Neutrophil (primary cell): ENCODE results near the gene GNAQ.

ENCODE experiments used
- H3K27ac ChIP-seq: fragments of 200-600 bp; sonication (generic); 2 replicates; pipeline ENCODE4 v1.5.1; 2016; ENCODE audit warnings: mild to moderate bottlenecking, moderate library complexity
- H3K27me3 ChIP-seq: fragments of 200-600 bp; sonication (generic); 2 replicates; pipeline ENCODE4 v1.6.0; 2016; ENCODE audit warnings: mild to moderate bottlenecking
- H3K36me3 ChIP-seq: fragments of 200-600 bp; sonication (generic); 2 replicates; pipeline ENCODE4 v1.5.1; 2017
- H3K4me1 ChIP-seq, 2 experiments: fragments of 200-600 bp in 1 of 2; sonication (generic) in 1 of 2; 1 replicate in 1 of 2; 2 replicates in 1 of 2; pipeline versions ENCODE4 v1.5.1 to v1.6.1; 2013 to 2016; ENCODE audit warnings: low read depth in 1 of 2, low read length in 1 of 2, mild to moderate bottlenecking in 1 of 2, moderate library complexity in 1 of 2; ENCODE audit not compliant: control insufficient read depth in 1 of 2, insufficient read depth in 1 of 2
- H3K4me3 ChIP-seq, 2 experiments: fragments of 200-600 bp in 1 of 2; sonication (generic) in 1 of 2; 1 replicate in 1 of 2; 2 replicates in 1 of 2; pipeline ENCODE4 v1.5.1; 2013 to 2016; ENCODE audit warnings: low read depth in 1 of 2, low read length in 1 of 2, mild to moderate bottlenecking in 1 of 2, moderate library complexity in 1 of 2
- H3K9me3 ChIP-seq: fragments of 200-600 bp; sonication (generic); 2 replicates; pipeline ENCODE4 v1.5.1; 2016
- TF ChIP-seq, protein P1 (sequence below): fragments of 200-600 bp; sonication (generic); IDR thresholded peaks from 2 replicates; pipeline ENCODE4 v1.5.1; 2016; ENCODE audit warnings: antibody characterized with exemption

Gene GNAQ

DNA sequence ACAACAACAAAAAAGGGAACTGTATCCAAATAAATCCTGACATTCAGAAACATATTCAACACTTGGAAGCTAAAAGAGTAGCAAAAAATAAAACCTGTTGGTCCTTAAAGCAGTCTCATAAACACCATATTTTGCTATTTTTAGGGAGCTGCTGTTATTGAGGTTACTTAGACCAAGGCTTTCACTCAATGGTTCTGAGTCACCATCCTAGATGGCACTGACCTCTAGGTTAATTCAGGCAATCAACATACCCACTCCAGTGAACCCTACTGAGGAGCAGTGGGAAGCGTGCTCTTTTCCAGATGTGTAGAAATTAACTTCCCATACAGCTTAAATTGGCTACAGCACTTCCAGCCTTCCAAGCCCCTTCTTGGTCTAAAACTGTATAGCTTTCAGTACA lies 5.2 kb downstream of the GNAQ start:
- Histone ChIP-seq H3K4me3 (peak overlapping the region in 1 of 2 experiments; percentile 8), H3K27me3 (no peaks in the 10 kb centered on the region), H3K4me1 (peaks cover 73 to 86% of the 10 kb centered on the region in 2 experiments), H3K27ac (peak overlapping the region; percentile 37), H3K36me3 (no peaks in the 10 kb centered on the region), H3K9me3 (no peaks in the 10 kb centered on the region)
- TF ChIP-seq, protein P1, sequence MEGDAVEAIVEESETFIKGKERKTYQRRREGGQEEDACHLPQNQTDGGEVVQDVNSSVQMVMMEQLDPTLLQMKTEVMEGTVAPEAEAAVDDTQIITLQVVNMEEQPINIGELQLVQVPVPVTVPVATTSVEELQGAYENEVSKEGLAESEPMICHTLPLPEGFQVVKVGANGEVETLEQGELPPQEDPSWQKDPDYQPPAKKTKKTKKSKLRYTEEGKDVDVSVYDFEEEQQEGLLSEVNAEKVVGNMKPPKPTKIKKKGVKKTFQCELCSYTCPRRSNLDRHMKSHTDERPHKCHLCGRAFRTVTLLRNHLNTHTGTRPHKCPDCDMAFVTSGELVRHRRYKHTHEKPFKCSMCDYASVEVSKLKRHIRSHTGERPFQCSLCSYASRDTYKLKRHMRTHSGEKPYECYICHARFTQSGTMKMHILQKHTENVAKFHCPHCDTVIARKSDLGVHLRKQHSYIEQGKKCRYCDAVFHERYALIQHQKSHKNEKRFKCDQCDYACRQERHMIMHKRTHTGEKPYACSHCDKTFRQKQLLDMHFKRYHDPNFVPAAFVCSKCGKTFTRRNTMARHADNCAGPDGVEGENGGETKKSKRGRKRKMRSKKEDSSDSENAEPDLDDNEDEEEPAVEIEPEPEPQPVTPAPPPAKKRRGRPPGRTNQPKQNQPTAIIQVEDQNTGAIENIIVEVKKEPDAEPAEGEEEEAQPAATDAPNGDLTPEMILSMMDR = no peak

DNA sequence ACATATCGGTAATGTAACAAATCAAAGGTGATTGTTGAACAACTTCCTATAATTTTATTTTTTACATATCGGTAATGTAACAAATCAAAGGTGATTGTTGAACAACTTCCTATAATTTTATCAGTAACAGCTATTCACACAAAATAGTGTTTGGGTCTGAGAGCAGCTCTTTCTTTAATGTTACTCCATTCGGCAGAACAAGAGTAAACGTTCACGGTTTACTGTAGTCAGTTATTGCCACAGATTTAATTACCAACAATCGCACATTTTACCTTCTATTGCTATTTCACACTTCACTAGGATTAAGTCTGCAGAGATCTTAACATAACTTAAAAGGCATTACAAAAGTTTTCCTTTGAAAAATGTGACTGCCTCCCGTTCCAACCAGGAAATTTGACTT lies 6.4 kb downstream of the GNAQ start:
- H3K4me3 ChIP-seq = no peak overlapping the region
- peaks cover 80 to 98% of the 10 kb centered on the region in 2 experiments for H3K4me1 ChIP-seq
- peak overlapping the region; percentile 13 for H3K27ac ChIP-seq
- TF ChIP-seq, protein P1 = no peak
- no peaks in the 10 kb centered on the region for H3K36me3 ChIP-seq
- no peaks in the 10 kb centered on the region for H3K9me3 ChIP-seq
- H3K27me3 ChIP-seq = no peaks in the 10 kb centered on the region

DNA sequence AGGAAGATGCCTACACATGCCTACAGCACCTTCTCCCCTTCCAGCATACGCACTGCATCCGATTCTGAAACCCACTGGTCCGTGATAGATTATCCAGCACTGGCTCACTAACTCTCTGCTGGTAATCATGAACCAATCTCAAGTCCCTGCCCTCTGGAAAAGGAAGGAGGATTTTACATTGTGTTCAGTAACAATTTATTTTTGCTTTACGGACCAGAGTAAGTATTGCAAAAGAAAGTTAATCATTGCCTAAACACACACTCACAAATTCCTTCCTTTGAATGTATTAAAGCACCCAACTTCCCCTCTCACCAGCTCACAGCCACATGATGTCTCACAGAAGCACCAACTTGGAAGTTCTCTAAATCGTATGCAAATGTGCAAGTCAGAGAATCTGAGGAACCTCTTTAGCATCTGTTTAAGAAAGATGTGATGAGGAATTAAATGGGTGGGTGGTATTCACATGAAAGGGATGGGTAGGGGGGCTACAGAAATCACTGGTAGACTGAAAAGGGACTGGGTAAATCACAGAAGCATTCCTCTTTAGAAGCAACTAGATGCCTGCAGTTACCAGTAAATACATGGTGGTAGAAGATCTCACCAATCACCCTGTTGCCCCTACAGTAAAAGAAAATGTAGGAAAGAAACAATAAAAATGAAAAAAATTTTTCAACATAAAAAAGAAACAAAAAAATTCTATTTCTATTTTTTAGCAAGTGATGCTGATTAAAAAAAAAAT lies 8.4 kb downstream of the GNAQ start:
- peak overlapping the region; percentile 41 to 51 for H3K4me3 ChIP-seq
- H3K9me3 ChIP-seq = no peaks in the 10 kb centered on the region
- peaks cover 66 to 94% of the 10 kb centered on the region in 2 experiments for H3K4me1 ChIP-seq
- TF ChIP-seq, protein P1 = no peak
- H3K27me3 ChIP-seq = no peaks in the 10 kb centered on the region
- peak overlapping the region; percentile 86 for H3K27ac ChIP-seq
- no peaks in the 10 kb centered on the region for H3K36me3 ChIP-seq

DNA sequence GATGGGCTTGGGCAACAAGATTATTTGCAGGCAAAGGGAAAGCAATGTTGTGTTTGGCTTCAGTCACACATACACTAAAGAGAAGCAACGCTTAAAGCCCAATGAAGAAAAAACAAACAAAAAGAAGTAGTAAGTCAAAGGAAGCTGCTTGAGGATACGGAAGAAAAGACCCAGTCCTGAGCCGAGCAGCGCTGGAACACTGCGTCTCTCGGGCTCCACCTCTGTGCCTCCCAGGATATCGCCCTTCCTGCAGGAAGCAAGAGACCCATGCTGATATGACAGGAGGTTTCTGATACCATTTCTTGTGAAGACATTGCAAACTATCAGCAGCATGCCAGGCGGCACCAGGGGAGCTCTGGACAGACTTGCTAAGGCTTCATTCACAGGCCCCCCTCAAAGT lies 9.9 kb downstream of the GNAQ start:
- Histone ChIP-seq H3K9me3 (no peaks in the 10 kb centered on the region), H3K4me3 (peak overlapping the region; percentile 37), H3K4me1 (peaks cover 65 to 94% of the 10 kb centered on the region in 2 experiments), H3K27ac (peak overlapping the region; percentile 86), H3K36me3 (no peaks in the 10 kb centered on the region), H3K27me3 (no peaks in the 10 kb centered on the region)
- TF ChIP-seq, protein P1 = no peak

DNA sequence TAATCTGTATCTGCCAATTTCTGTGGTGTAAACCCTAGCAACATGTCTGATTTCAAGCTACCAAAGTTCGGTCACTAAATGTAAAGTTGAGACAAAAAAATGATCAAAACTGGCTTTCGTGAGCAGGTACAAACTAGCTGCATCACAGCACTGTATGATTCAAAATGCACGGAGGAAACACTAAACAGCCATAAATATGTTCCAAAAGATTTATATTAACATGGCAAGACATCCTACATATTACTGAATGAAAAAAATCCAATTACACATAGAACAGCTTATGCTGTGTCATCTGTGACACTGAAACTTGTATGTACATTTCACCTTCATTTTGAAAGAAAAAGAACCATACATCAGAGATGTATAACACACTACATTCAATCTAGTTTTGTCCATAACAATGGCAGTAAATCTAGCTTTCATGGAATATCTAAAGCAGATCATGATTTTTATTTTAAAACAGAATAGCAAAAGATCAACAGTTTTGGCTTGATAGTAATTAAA lies 14.4 kb downstream of the GNAQ start:
- Histone ChIP-seq H3K36me3 (no peaks in the 10 kb centered on the region), H3K4me1 (peaks cover 62 to 88% of the 10 kb centered on the region in 2 experiments), H3K9me3 (no peaks in the 10 kb centered on the region), H3K27ac (peak overlapping the region; percentile 28), H3K4me3 (no peak overlapping the region), H3K27me3 (no peaks in the 10 kb centered on the region)
- TF ChIP-seq, protein P1 = no peak
